PC-3 (cell line): ENCODE results near the gene NUAK2. TPM values are rescaled to one million over a fixed set of nuclear protein-coding genes. Genes with fewer than 3 reads are reported as not detected.
A peak's percentile ranks its signal among the peaks of the same experiment; 100 is the strongest.

Experiments used
- ATAC-seq: fragments of 200-7000 bp; cut with Tn5 transposase; 2 replicates; pipeline ENCODE4 v1.9.1; 2020; ENCODE audit warnings: mild to moderate bottlenecking, moderate library complexity
- BruUV-seq: library from RNA; stranded (reverse); fragments of 400-500 nt; replicated peaks from 2 replicates; lab custom pipeline; 2021; lab: Mats Ljungman, UMichigan
- CTCF ChIA-PET: fragments of 300-600 bp; sonication (Branson Sonifier 250); formaldehyde crosslinking; loops from one replicate; lab custom pipeline; 2022; ENCODE audit warnings: antibody characterized with exemption; lab: Charles Lee
- POLR2A ChIA-PET: fragments of 300-600 bp; sonication (Branson Sonifier 250); formaldehyde crosslinking; loops from one replicate; lab custom pipeline; 2022; ENCODE audit warnings: antibody characterized with exemption; ENCODE audit not compliant: unreplicated experiment; lab: Charles Lee
- DNase-seq: peaks from one replicate; pipeline ENCODE4 v3.0.0-alpha.2; 2015
- H2AFZ ChIP-seq: fragments of 300-600 bp; sonication (generic); 2 replicates; pipeline ENCODE4 v1.6.0; 2016; ENCODE audit warnings: antibody characterized with exemption, low read length
- H3F3A ChIP-seq: fragments of 300-600 bp; sonication (generic); one replicate; pipeline ENCODE4 v1.6.0; 2017; ENCODE audit warnings: antibody characterized with exemption, low read length, control low read depth, mild to moderate bottlenecking; ENCODE audit not compliant: unreplicated experiment
- H3K27ac ChIP-seq: fragments of 300-600 bp; sonication (generic); 2 replicates; pipeline ENCODE4 v1.5.1; 2016; ENCODE audit warnings: mild to moderate bottlenecking, low read length
- H3K27me3 ChIP-seq: fragments of 300-600 bp; sonication (generic); 2 replicates; pipeline ENCODE4 v1.6.1; 2016; ENCODE audit warnings: low read length, mixed read lengths
- H3K36me3 ChIP-seq: fragments of 300-600 bp; sonication (generic); 2 replicates; pipeline ENCODE4 v1.6.1; 2016; ENCODE audit warnings: low read depth, mixed run types, low read length, mixed read lengths
- H3K4me1 ChIP-seq: fragments of 300-600 bp; sonication (generic); 2 replicates; pipeline ENCODE4 v1.5.1; 2016; ENCODE audit warnings: low read length; ENCODE audit not compliant: insufficient read depth
- H3K4me2 ChIP-seq: fragments of 300-600 bp; sonication (generic); 2 replicates; pipeline ENCODE4 v1.6.0; 2016; ENCODE audit warnings: low read length
- H3K4me3 ChIP-seq: fragments of 300-600 bp; sonication (generic); 2 replicates; pipeline ENCODE4 v1.5.1; 2016; ENCODE audit warnings: mild to moderate bottlenecking, low read length, mixed read lengths
- H3K79me2 ChIP-seq: fragments of 300-600 bp; sonication (generic); 2 replicates; pipeline ENCODE4 v1.6.1; 2017; ENCODE audit warnings: low read length, mixed read lengths
- H3K9ac ChIP-seq: fragments of 300-600 bp; sonication (generic); 2 replicates; pipeline ENCODE4 v1.6.0; 2016; ENCODE audit warnings: mild to moderate bottlenecking, low read length
- H3K9me2 ChIP-seq: fragments of 300-600 bp; sonication (generic); replicated peaks from 2 replicates; pipeline ENCODE4 v1.6.1; 2016; ENCODE audit warnings: mixed run types, low read length, mixed read lengths
- H3K9me3 ChIP-seq: fragments of 300-600 bp; sonication (generic); 2 replicates; pipeline ENCODE4 v1.6.1; 2016; ENCODE audit warnings: low read length, mixed read lengths
- H4K20me1 ChIP-seq: fragments of 300-600 bp; sonication (generic); 2 replicates; pipeline ENCODE4 v1.6.1; 2016; ENCODE audit warnings: low read length, mixed read lengths
- CTCF ChIP-seq: fragments of 300-600 bp; sonication (generic); conservative IDR thresholded peaks from 2 replicates; pipeline ENCODE4 v1.5.1; 2017; ENCODE audit warnings: antibody characterized with exemption, low read depth, mild to moderate bottlenecking, low read length
- EZH2 ChIP-seq: fragments of 300-600 bp; sonication (generic); IDR thresholded peaks from one replicate; pipeline ENCODE4 v1.6.1; 2017; ENCODE audit warnings: antibody characterized with exemption, mild to moderate bottlenecking, low read length; ENCODE audit not compliant: unreplicated experiment
- EZH2phosphoT487 ChIP-seq: fragments of 300-600 bp; sonication (generic); IDR thresholded peaks from 2 replicates; pipeline ENCODE4 v1.6.1; 2018; ENCODE audit warnings: mild to moderate bottlenecking, antibody characterized with exemption, low read length, borderline replicate concordance
- intact Hi-C: fragments of 100-400 bp; cut with micrococcal nuclease; formaldehyde crosslinking; loops from 2 replicates; pipeline ENCODE4 v1.9.0; 2023
- total RNA-seq: library from RNA; depleted of rRNA; stranded (reverse); fragments of >200 nt; gene quantifications from 2 replicates; pipeline ENCODE4 v1.2.3, GENCODE V29; 2014

Gene NUAK2
- total RNA-seq, 1 experiment from 2014 or later = 3.8 TPM

DNA sequence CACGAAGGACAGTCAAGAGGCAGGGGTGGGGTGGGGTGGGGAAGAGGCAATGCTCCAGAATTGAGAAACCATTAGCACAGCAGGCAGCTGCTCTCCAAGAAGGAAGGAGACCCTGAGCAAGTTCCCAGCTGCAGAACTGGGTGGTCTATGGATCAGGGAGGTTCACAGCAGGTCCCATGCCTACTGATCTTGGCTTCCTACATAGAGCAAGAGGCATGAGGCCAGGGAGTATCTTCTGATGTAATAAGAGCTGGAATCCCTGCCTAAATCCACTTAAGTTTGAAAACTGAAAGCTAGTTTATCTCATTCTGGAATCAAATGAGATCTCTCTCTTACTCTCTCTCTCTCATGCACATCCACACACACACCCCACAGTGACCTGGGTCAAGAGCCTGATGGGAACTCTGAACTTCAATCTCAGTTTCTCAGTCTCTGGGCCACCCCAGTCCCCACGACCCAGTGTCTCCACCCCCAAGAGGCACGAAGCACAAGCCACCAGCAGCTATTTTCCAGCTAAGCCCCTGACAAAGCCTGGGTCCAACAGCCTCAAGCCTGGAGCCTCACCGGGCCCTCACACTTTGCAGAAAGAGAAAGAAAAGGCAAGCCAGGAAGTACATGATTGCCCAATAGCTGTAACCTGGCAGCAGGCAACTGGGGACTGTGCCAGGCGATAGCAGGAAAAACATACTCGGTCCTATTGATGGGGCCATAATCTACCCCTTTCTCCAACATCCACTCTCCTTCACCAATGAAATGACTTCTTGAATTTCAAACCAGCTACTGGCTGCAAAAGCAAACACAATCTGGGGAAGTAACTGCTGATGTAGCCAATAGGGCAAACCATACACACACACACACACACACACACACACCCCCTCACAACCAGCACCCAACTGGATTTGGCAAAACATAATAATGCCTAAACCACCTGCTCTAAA is 2.2 kb downstream of the NUAK2 start:
- peak overlapping the region; percentile 12; the same call in 1 of the 2 replicates for H3K4me3 ChIP-seq
- no peaks in the 10 kb centered on the region for H3K36me3 ChIP-seq
- peak overlapping the region; percentile 59 for H3K4me2 ChIP-seq
- H3K9me2 ChIP-seq = no peaks in the 10 kb centered on the region
- ATAC-seq (peak; percentile 4; the same call in 1 of the 2 replicates), DNase-seq (peak; percentile 85)
- H4K20me1 ChIP-seq = no peaks in the 10 kb centered on the region
- no peaks in the 10 kb centered on the region for H3K9me3 ChIP-seq
- intact Hi-C loops = no loop called here
- H2AFZ ChIP-seq = 0 out of 2 replicates have a peak overlapping the region, but pooled peaks have one; percentile 5
- H3K27ac ChIP-seq = peak overlapping the region; percentile 2; the same call in 1 of the 2 replicates
- TF ChIP-seq CTCF = no peak
- no peak for TF ChIP-seq EZH2
- TF ChIP-seq EZH2phosphoT487 = no peak
- peaks cover 42% of the 10 kb centered on the region for H3K4me1 ChIP-seq
- H3F3A ChIP-seq = no peaks in the 10 kb centered on the region
- ChIA-PET POLR2A (interaction anchor here (0.6 to 0.7 kb wide), 3 partner anchors 25 to 229 kb away, joined by 3 to 4 read pairs (median 3); no protein-coding TSS in a partner anchor), CTCF (interaction anchor here (0.5 to 1.3 kb wide), 5 partner anchors 17 to 338 kb away, joined by 3 to 7 read pairs (median 4); no protein-coding TSS in a partner anchor)
- no TSS peak for BruUV-seq
- no peak overlapping the region for H3K9ac ChIP-seq
- no peaks in the 10 kb centered on the region for H3K27me3 ChIP-seq
- peaks cover 59% of the 10 kb centered on the region for H3K79me2 ChIP-seq

DNA sequence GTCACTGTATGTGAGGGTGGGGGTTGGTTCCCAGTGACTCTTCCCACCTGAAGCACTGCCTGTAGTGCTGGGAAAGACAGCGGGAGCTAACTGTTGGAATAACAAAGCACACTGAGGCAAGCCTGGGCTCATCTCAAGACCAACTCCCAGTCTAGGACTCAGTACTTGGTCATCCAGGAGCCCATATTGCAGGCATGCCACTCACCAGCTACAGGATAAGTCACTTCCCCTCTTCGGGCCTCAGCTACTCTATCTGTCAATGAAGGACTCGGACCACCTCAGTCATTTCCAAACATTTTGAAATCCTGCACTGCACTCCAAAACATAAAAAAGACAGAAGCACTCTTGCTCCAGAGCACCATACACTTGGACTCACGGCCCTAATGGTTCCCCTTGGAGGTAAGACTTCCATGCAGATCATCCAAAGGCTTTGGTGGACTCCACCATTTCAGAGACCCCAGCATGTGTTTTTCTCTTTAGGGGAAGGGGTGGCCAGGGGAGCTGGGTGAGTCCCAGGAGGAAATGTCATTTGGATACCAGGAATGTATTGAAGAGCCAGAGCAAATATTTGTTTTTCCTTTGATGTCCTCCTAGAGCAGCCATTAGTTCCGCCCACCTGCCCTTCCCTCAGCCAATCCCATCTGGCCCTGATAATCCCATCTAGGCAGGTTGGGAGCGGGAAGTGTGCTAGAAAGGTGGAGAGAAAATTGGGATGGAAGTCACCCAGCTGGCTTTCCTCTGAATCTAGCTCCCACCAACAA is 3.1 kb downstream of the NUAK2 start:
- H3K79me2 ChIP-seq = peaks cover 59% of the 10 kb centered on the region
- H3K27ac ChIP-seq = no peak overlapping the region
- H3K9me2 ChIP-seq = no peaks in the 10 kb centered on the region
- H3K4me3 ChIP-seq = no peak overlapping the region
- intact Hi-C loops = no loop called here
- peak overlapping the region; percentile 54 for H3K4me2 ChIP-seq
- CTCF ChIA-PET = interaction anchor here (0.5 to 1.3 kb wide), 5 partner anchors 18 to 45 kb away, joined by 3 to 7 read pairs (median 4); no protein-coding TSS in a partner anchor
- no peak overlapping the region for H3K9ac ChIP-seq
- no peak for TF ChIP-seq CTCF
- no peak for TF ChIP-seq EZH2
- TF ChIP-seq EZH2phosphoT487 = no peak
- no TSS peak for BruUV-seq
- H3F3A ChIP-seq = no peaks in the 10 kb centered on the region
- H3K4me1 ChIP-seq = peaks cover 42% of the 10 kb centered on the region
- no peaks in the 10 kb centered on the region for H3K9me3 ChIP-seq
- no peaks in the 10 kb centered on the region for H3K27me3 ChIP-seq
- no peaks in the 10 kb centered on the region for H3K36me3 ChIP-seq
- H2AFZ ChIP-seq = no peak overlapping the region
- POLR2A ChIA-PET = no interaction called here
- ATAC-seq (no peak), DNase-seq (peak; percentile 40)
- no peaks in the 10 kb centered on the region for H4K20me1 ChIP-seq
